Stomach (tissue), 9 donors: Measurements from ENCODE around the gene COL1A1. TPM values are rescaled to one million over a fixed set of nuclear protein-coding genes. Genes with fewer than 3 reads are reported as not detected.

ENCODE experiments used
- DNase-seq, 2 donors: peaks; one replicate each; pipeline versions ENCODE4 v3.0.0 to v3.0.0-alpha.2; 2013 to 2019
- H3K27ac ChIP-seq, 5 donors: fragments of 200-600 bp in 4 of 5; sonication (generic) in 4 of 5; one replicate each; pipeline ENCODE4 v1.5.1; 2013 to 2019; ENCODE audit warnings: mild to moderate bottlenecking in 1 of 5, moderate library complexity in 1 of 5
- H3K27me3 ChIP-seq, 3 donors: fragments of 200-600 bp; sonication (generic); one replicate each; pipeline ENCODE4 v1.5.1; 2017 to 2019; ENCODE audit warnings: mixed run types in 1 of 3
- H3K36me3 ChIP-seq, 4 donors: fragments of 200-600 bp; sonication (generic); 1 replicate in 3 of 4; 2 replicates in 1 of 4; pipeline ENCODE4 v1.5.1; 2016 to 2019
- H3K4me1 ChIP-seq, 4 donors: fragments of 200-600 bp; sonication (generic); one replicate each; pipeline ENCODE4 v1.5.1; 2016 to 2019
- H3K4me3 ChIP-seq, 4 donors: fragments of 200-600 bp; sonication (generic) in 3 of 4; one replicate each; pipeline ENCODE4 v1.5.1; 2016 to 2019; ENCODE audit warnings: mild to moderate bottlenecking in 1 of 4
- H3K9me3 ChIP-seq, 4 donors: fragments of 200-600 bp; sonication (generic); one replicate each; pipeline ENCODE4 v1.5.1; 2016 to 2019
- EP300 ChIP-seq: sonication (generic); formaldehyde crosslinking; IDR thresholded peaks from one replicate; pipeline ENCODE4 v1.6.1; 2017; ENCODE audit warnings: antibody characterized with exemption
- POLR2A ChIP-seq, 4 donors: fragments of 450-650 bp; IDR thresholded peaks; one replicate each; pipeline ENCODE4 v1.6.1; 2016; ENCODE audit warnings: antibody characterized with exemption in 4 of 4, control low read depth in 2 of 4, mild to moderate bottlenecking in 1 of 4, moderate library complexity in 1 of 4
- POLR2AphosphoS5 ChIP-seq, 3 donors: sonication (generic); formaldehyde crosslinking; IDR thresholded peaks; one replicate each; pipeline ENCODE4 v1.6.1; 2016; ENCODE audit warnings: antibody characterized with exemption in 3 of 3
- WGBS, 5 donors: extraction: QIAGEN DNeasy Blood & Tissue Kit in 3 of 5; methylation state at CpG; one replicate each; pipeline versions ENCODE4 v1.1.5 to v1.1.7; 2013 to 2018; 5-methylcytosine and 5-hydroxymethylcytosine counted together
- intact Hi-C: fragments of 100-400 bp; cut with DNase I; formaldehyde crosslinking; loops from one replicate; pipeline ENCODE4 v1.15.1; 2023; ENCODE audit warnings: low total_unique reads
- polyA plus RNA-seq, 3 donors: library from polyadenylated mRNA; stranded (reverse); fragments of 200-250 nt; gene quantifications; one replicate each; pipeline ENCODE4 v1.2.3, GENCODE V29; 2013
- total RNA-seq, 5 donors: library from RNA; depleted of rRNA; stranded (reverse); fragments of >200 nt; gene quantifications; one replicate each; pipeline versions ENCODE4 v1.1.0 to v1.2.3, GENCODE V29; 2014 to 2016
- TF ChIP-seq, protein P1 (sequence below), 7 experiments: fragments of 450-650 bp in 4 of 7; fragments of 200-600 bp in 3 of 7; sonication (generic) in 3 of 7; IDR thresholded peaks; one replicate each; pipeline ENCODE4 v1.5.1; 2016 to 2019; ENCODE audit warnings: antibody characterized with exemption in 7 of 7, control low read depth in 2 of 7, mild to moderate bottlenecking in 1 of 7
- donor health status: healthy with polysubstance abuse.
- donor health status: Bipolar disorder and iron deficiency.
- donor health status: healthy.

The COL1A1 gene
- total and polyA plus RNA-seq, 8 donors, result 17.9 to 1,931 (median 142) TPM

DNA sequence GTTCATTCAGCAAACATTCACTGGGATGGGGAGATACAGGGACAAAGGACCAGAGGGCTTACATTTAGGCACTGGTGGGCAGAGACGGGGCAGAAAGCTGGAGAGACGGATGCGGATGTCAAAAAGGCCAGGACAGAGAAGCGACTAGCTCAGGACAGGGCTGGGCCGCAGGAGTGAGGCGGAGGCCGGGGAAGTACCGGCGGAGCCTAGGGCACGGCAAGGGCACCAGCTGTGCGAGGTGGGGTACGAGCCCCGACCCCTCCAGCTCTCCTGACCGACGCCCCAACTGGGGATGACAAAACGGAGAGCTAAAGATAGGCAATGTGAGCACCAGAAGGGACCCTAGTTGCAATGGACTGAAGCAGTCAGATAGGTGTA, 39.5 kb downstream of the COL1A1 start:
- intact Hi-C loops, result no loop called here
- Histone ChIP-seq H3K36me3 (no peaks in the 10 kb centered on the region), H3K4me1 (peaks cover 12 to 40% (median 27%) of the 10 kb centered on the region in 4 donors), H3K27ac (peak overlapping the region in 2 of 5 donors; percentile 79 to 85), H3K4me3 (peak overlapping the region in 2 of 4 donors; percentile 58 to 67), H3K9me3 (no peaks in the 10 kb centered on the region), H3K27me3 (no peaks in the 10 kb centered on the region)
- TF ChIP-seq POLR2AphosphoS5 (IDR thresholded peaks at IDR 0.05) (no peak), POLR2A (IDR thresholded peaks at IDR 0.05) (no peak), EP300 (no peak)
- TF ChIP-seq, protein P1, sequence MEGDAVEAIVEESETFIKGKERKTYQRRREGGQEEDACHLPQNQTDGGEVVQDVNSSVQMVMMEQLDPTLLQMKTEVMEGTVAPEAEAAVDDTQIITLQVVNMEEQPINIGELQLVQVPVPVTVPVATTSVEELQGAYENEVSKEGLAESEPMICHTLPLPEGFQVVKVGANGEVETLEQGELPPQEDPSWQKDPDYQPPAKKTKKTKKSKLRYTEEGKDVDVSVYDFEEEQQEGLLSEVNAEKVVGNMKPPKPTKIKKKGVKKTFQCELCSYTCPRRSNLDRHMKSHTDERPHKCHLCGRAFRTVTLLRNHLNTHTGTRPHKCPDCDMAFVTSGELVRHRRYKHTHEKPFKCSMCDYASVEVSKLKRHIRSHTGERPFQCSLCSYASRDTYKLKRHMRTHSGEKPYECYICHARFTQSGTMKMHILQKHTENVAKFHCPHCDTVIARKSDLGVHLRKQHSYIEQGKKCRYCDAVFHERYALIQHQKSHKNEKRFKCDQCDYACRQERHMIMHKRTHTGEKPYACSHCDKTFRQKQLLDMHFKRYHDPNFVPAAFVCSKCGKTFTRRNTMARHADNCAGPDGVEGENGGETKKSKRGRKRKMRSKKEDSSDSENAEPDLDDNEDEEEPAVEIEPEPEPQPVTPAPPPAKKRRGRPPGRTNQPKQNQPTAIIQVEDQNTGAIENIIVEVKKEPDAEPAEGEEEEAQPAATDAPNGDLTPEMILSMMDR (IDR thresholded peaks at IDR 0.05), result no peak
- WGBS, 5 donors, result 49 to 57% (median 53%) methylated on average over 15 to 16 of the region's 16 CpGs
- DNase-seq, result no peak

DNA sequence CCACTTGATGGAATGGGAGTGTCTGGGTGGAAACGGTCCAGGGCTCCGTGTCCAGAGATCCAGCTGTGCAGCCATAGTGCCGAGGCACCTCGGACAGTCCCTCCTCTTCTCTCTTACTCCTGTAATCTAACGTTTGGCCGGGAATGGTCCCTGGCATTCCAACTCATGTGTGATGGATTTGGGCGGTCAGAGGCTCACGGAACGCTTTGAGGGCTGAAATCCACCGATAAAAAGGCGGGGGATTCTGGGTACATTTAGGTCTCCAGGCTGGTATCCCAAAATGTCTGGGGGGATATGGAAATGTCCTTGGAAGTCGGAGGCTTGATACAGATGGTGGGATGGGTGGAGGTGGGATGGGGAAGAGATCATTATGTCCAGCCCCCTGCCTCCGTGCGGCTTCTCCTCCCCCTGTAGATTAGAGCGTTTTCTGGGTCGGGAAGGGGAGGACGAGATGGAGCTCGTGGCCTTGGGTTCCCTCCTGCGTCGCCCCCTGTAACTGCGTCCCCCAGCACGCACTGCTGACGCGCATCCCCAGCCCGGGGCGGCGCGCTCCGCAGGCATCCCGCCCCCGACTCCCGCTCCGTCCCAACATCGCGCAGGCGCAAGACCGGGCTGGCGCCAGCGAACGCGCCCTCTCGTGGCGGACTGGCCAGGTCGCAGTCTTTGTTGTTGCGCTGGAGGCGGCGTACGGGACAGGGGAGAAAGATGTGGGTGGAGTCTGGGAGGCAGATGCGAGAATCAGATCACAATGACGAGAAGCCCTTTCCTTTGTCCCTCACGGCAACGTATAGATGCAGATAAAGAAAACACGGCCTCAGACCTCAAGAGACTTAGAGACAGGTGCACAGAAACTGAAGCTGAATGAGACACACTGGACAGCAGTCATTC, 40.2 kb downstream of the COL1A1 start:
- Histone ChIP-seq H3K9me3 (no peaks in the 10 kb centered on the region), H3K4me1 (peaks cover 12 to 36% (median 25%) of the 10 kb centered on the region in 4 donors), H3K27ac (peak overlapping the region; percentile 4 to 85 (median 79)), H3K36me3 (no peaks in the 10 kb centered on the region), H3K4me3 (peak overlapping the region; percentile 58 to 69 (median 64)), H3K27me3 (no peaks in the 10 kb centered on the region)
- peak; percentile 94 to 98 for DNase-seq
- 1% methylated on average over 25 to 53 of the region's 53 CpGs for WGBS, 5 donors
- intact Hi-C loops, result no loop called here
- TF ChIP-seq EP300, result no peak
- TF ChIP-seq, protein P1 (IDR thresholded peaks at IDR 0.05), result peak in 5 of 7 experiments; percentile 83 to 95 (median 92)
- TF ChIP-seq POLR2AphosphoS5 (IDR thresholded peaks at IDR 0.05), result peak; percentile 65 to 94 (median 91)

DNA sequence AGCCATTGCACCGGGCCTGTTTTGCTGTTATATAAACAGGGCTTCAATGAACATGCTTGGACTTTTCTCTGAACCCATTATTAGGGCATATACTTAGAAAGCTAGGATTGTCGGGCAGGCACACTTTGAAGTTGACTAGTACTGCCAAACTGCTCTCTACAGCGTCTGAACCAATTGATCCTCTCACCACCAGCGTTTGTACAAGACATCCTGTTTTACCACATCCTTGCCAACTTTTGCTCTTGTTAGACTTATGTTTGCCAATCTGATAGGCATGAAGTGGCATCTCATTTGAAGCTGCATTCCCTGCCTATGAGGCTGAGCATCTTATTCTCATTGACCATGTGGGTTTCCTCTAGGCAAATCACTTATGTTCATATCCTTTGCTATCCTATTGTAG, 43.5 kb downstream of the COL1A1 start:
- TF ChIP-seq, protein P1 (IDR thresholded peaks at IDR 0.05), result no peak
- TF ChIP-seq POLR2A (IDR thresholded peaks at IDR 0.05) (no peak), EP300 (no peak), POLR2AphosphoS5 (IDR thresholded peaks at IDR 0.05) (no peak)
- no peak for DNase-seq
- intact Hi-C loops, result no loop called here
- Histone ChIP-seq H3K9me3 (no peaks in the 10 kb centered on the region), H3K27me3 (no peaks in the 10 kb centered on the region), H3K27ac (no peak overlapping the region), H3K4me3 (no peak overlapping the region), H3K36me3 (no peaks in the 10 kb centered on the region), H3K4me1 (peaks cover 25 to 48% (median 38%) of the 10 kb centered on the region in 4 donors)
- 31 to 44% (median 38%) methylated on average over 4 of the region's 4 CpGs for WGBS, 5 donors

DNA sequence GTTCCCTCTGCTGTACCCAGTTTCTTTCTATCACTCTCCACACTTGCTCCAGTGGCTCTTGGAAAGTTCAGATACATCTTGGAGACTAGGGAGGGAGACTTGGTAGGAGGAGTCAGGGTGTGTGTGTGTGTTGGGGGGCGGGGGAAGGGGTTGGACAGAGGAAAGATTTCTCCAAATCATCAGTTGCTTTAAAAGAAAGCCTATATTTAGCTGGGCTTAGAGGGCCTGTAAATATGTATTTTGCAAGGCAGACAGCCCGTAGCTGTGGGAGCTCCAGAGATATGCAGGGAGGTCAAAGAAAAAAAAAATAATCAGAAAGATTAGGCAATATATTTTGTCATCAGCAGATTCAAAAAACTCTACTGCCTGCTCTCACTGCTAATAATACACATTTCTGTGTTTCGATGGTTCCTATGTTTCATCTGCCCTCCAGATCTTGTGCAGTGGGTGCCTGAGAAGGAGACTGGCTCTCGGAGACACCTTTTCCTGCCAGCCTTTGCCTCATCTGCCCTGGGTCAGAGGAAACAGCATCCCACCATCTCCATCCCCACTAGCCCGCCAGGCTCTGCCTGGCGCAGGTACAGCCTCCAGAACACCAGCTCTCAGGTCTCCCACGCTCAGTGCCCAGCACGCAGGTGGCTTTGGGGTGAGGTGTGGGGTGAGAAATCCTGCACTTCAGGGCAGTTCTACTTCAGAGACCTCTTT, 46.2 kb downstream of the COL1A1 start:
- Histone ChIP-seq H3K4me3 (no peak overlapping the region), H3K27ac (peak overlapping the region; percentile 24 to 97 (median 73)), H3K27me3 (no peaks in the 10 kb centered on the region), H3K9me3 (no peaks in the 10 kb centered on the region), H3K4me1 (peaks cover 32 to 55% (median 41%) of the 10 kb centered on the region in 4 donors), H3K36me3 (no peaks in the 10 kb centered on the region)
- DNase-seq, result peak in 1 of 2 donors; percentile 79
- intact Hi-C loops, result no loop called here
- TF ChIP-seq POLR2A (IDR thresholded peaks at IDR 0.05) (no peak), EP300 (no peak), POLR2AphosphoS5 (IDR thresholded peaks at IDR 0.05) (no peak)
- TF ChIP-seq, protein P1 (IDR thresholded peaks at IDR 0.05), result no peak
- 67 to 73% (median 68%) methylated on average over 8 of the region's 8 CpGs for WGBS, 5 donors
